Tibial nerve (tissue), 4 donors: ENCODE measurements around the gene HGFAC.

Experiments
- CTCF ChIP-seq, 5 experiments: fragments of 200-600 bp in 3 of 5; fragments of 450-650 bp in 2 of 5; sonication (generic) in 3 of 5; IDR thresholded peaks; one replicate each; pipeline ENCODE4 v1.5.1; 2016 to 2019; ENCODE audit warnings: antibody characterized with exemption in 5 of 5, mild to moderate bottlenecking in 3 of 5, moderate library complexity in 2 of 5
- EP300 ChIP-seq, 2 donors: sonication (generic); formaldehyde crosslinking; IDR thresholded peaks; one replicate each; pipeline ENCODE4 v1.6.1; 2017; ENCODE audit warnings: antibody characterized with exemption in 2 of 2, mild to moderate bottlenecking in 1 of 2
- POLR2A ChIP-seq, 2 donors: fragments of 450-650 bp; IDR thresholded peaks; one replicate each; pipeline ENCODE4 v1.6.1; 2017; ENCODE audit warnings: antibody characterized with exemption in 2 of 2, mild to moderate bottlenecking in 2 of 2, moderate library complexity in 2 of 2

DNA sequence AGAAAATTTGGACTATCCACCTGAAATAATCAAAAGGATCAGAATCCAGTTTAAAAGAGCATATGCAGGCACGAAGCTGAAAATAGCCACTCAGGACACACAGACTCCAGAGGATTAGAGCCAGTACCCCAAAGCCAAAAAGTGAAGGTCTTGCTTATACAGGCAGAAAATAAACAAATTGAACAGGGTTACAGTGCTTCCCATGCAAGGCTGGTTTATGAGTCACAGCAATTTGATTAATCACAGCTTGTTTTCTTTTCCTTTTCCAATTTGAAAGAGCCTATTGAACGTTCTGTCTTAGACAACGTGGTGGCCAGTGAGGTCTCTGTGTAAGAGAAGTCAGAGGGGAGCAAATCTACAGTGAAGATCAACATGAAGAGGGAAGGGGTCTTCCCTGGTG, 10.2 kb downstream of the HGFAC start:
- TF ChIP-seq POLR2A (IDR thresholded peaks at IDR 0.05) (no peak), CTCF (IDR thresholded peaks at IDR 0.05) (no peak), EP300 (IDR thresholded peaks at IDR 0.05) (no peak)
